GM19193 (cell line): ENCODE measurements around the gene CDY2B.
"Not testable (repeated sequence)": the region's sequence is repeated elsewhere in the genome, so short reads cannot be mapped to it uniquely, and the experiment has no call there.

Source experiments
- POLR2A ChIP-seq: IDR thresholded peaks from 4 replicates; pipeline ENCODE4 v1.6.1; 2011; ENCODE audit not compliant: insufficient read depth, insufficient read length; ENCODE audit errors: extremely low read depth

CDY2B gene

GRCh38 chrY:17880120-17880519 is at the start of gene CDY2B:
Gene CDY2B (minus strand): TSS chrY:17880220. CDS start chrY:17879892, 328 bp downstream.
- TF ChIP-seq POLR2A = not testable (repeated sequence)
